ENCODE results near the gene PPM1B. TPM values are rescaled to one million over a fixed set of nuclear protein-coding genes. Genes with fewer than 3 reads are reported as not detected.

The PPM1B gene
- total and polyA plus RNA-seq, 2 of the 13 experiments (the other 11 are each of a cell fraction or from before 2014, with no cell fraction given): 24.4 to 25.0 TPM

- no peak for ATAC-seq
- H3K4me1 ChIP-seq (ENCODE audit: insufficient read depth, low read length): no peaks in the 10 kb centered on the region
- FAIRE-seq: no peak
- H3K27me3 ChIP-seq (ENCODE audit: control insufficient read depth in 1 of 2, insufficient read depth in 2 of 2, low read length in 2 of 2): no peaks in the 10 kb centered on the region
- H4K20me1 ChIP-seq (ENCODE audit: insufficient read depth, low read length): no peaks in the 10 kb centered on the region
- no peaks in the 10 kb centered on the region for H3K79me2 ChIP-seq (ENCODE audit: insufficient read depth, low read length)
- H3K9me3 ChIP-seq (ENCODE audit: low read length): no peaks in the 10 kb centered on the region
- intact Hi-C loops (cut with micrococcal nuclease; ENCODE audit: unreplicated experiment): no loop called here
- no peak overlapping the region for H3K9ac ChIP-seq (ENCODE audit: insufficient read depth, low read depth, low read length)
- ChIA-PET CTCF (ENCODE audit: low intra/inter-chr PET ratio, low total read pairs) (no interaction called here), POLR2A (no interaction called here)
- BruUV-seq (replicated peaks): no TSS peak
- TF ChIP-seq ZFP36L2 (CRISPR knock-in tag; IDR thresholded peaks at IDR 0.05) (no peak), ATRX (CRISPR knock-in tag; IDR thresholded peaks at IDR 0.05; ENCODE audit: borderline replicate concordance) (no peak), ZNF446 (CRISPR knock-in tag; IDR thresholded peaks at IDR 0.05) (no peak), ATAD3A (CRISPR knock-in tag; IDR thresholded peaks at IDR 0.05) (no peak), FOXC1 (CRISPR knock-in tag; IDR thresholded peaks at IDR 0.05; ENCODE audit: borderline replicate concordance) (no peak), ZNF772 (CRISPR knock-in tag; IDR thresholded peaks at IDR 0.05) (no peak), MXD4 (CRISPR knock-in tag; IDR thresholded peaks at IDR 0.05) (no peak), HIVEP1 (CRISPR knock-in tag; IDR thresholded peaks at IDR 0.05) (no peak), PLSCR1 (CRISPR knock-in tag; IDR thresholded peaks at IDR 0.05; ENCODE audit: borderline replicate concordance) (no peak), KDM3A (CRISPR knock-in tag; IDR thresholded peaks at IDR 0.05; ENCODE audit: low read depth) (no peak), TCF7L2 (IDR thresholded peaks at IDR 0.05; ENCODE audit: low read depth, low read length) (no peak), MXI1 (IDR thresholded peaks at IDR 0.05; ENCODE audit: borderline replicate concordance, low read depth, low read length) (no peak), TFDP2 (CRISPR knock-in tag; IDR thresholded peaks at IDR 0.05) (no peak), ZFP41 (CRISPR knock-in tag; IDR thresholded peaks at IDR 0.05; ENCODE audit: borderline replicate concordance) (no peak), ZNF235 (CRISPR knock-in tag; IDR thresholded peaks at IDR 0.05; ENCODE audit: borderline replicate concordance) (no peak), MLLT10 (CRISPR knock-in tag; IDR thresholded peaks at IDR 0.05) (no peak), TOPORS (CRISPR knock-in tag; IDR thresholded peaks at IDR 0.05) (no peak), JDP2 (CRISPR knock-in tag; IDR thresholded peaks at IDR 0.05; ENCODE audit: borderline replicate concordance) (no peak)
- H3K4me2 ChIP-seq (ENCODE audit: low read depth, low read length): no peak overlapping the region
- no peak overlapping the region for H3K27ac ChIP-seq (ENCODE audit: extremely low read length, insufficient read depth, low read length)
- no peak overlapping the region for H2AFZ ChIP-seq (ENCODE audit: low read length)
- 54% methylated on average over 4 of the region's 4 CpGs for WGBS (ENCODE audit: low lambda C conversion rate)
- no peaks in the 10 kb centered on the region for H3K36me3 ChIP-seq (replicated peaks in 1 of 2; ENCODE audit: control insufficient read depth in 1 of 2, insufficient read depth in 2 of 2, low read length in 2 of 2)
- no peak for DNase-seq (ENCODE audit: low spot score)
- in situ Hi-C loops (cut with HindIII; ENCODE audit: extremely low pct_ligation_motif_present, low pct_unique_long_range_greater_than_20kb): no loop called here
- no peak overlapping the region for H3K4me3 ChIP-seq (replicated peaks in 1 of 3; ENCODE audit: insufficient read depth in 1 of 3, low read depth in 2 of 3, low read length in 3 of 3)
Measured at GRCh38 chr2:44130441-44130840, 38.2 kb upstream of the PPM1B start.
